ENCODE measurements around the gene EIF3B. TPM values are rescaled to one million over a fixed set of nuclear protein-coding genes. Genes with fewer than 3 reads are reported as not detected.
"Not testable (repeated sequence)": the region's sequence is repeated elsewhere in the genome, so short reads cannot be mapped to it uniquely, and the experiment has no call there.

Gene EIF3B
- total RNA-seq, 1 experiment from 2014 or later = 306 TPM

- CTCF ChIA-PET = interaction anchor here (1.4 kb wide), 1 partner anchor 11 kb away, joined by 3 read pairs; no protein-coding TSS in a partner anchor
- peaks cover 30% of the 10 kb centered on the region for H3K36me3 Mint-ChIP-seq (ENCODE audit: insufficient read depth, unreplicated experiment)
- POLR2A ChIA-PET = no interaction called here
- H3K4me1 Mint-ChIP-seq (ENCODE audit: low read depth, unreplicated experiment) = peaks cover 8% of the 10 kb centered on the region
- no peak overlapping the region for H3K4me3 Mint-ChIP-seq (ENCODE audit: unreplicated experiment)
- H3K9me3 Mint-ChIP-seq (ENCODE audit: unreplicated experiment) = no peaks in the 10 kb centered on the region
- intact Hi-C loops (cut with micrococcal nuclease; ENCODE audit: unreplicated experiment) = no loop called here
- H3K27ac Mint-ChIP-seq (ENCODE audit: unreplicated experiment) = no peak overlapping the region
- Histone ChIP-seq H3K4me3 (ENCODE audit: low read depth, low read length) (no peak overlapping the region), H3K9me3 (no peaks in the 10 kb centered on the region), H3K27me3 (replicated peaks; ENCODE audit: control insufficient read depth, insufficient read depth, low read length) (no peaks in the 10 kb centered on the region), H3K36me3 (ENCODE audit: control insufficient read depth, insufficient read depth, low read length) (no peaks in the 10 kb centered on the region), H3K4me1 (peaks cover 5% of the 10 kb centered on the region; the same call in 1 of the 2 replicates)
- H3K27me3 Mint-ChIP-seq (ENCODE audit: insufficient read depth, unreplicated experiment) = no peaks in the 10 kb centered on the region
- BruUV-seq (replicated peaks) = no TSS peak
- DNase-seq = no peak
- TF ChIP-seq CTCF (IDR thresholded peaks at IDR 0.05; ENCODE audit: insufficient read depth in 1 of 2, low read depth in 1 of 2, low read length in 1 of 2, severe bottlenecking in 1 of 2, unreplicated experiment in 1 of 2) = no peak
Measured at GRCh38 chr7:2336626-2337299, 17.9 kb upstream of the EIF3B start.

GRCh38 chr7:2347351-2348063 is 7.1 kb upstream of the EIF3B start:
- H3K9me3 Mint-ChIP-seq (ENCODE audit: unreplicated experiment); BruUV-seq (replicated peaks); H3K4me3 Mint-ChIP-seq (ENCODE audit: unreplicated experiment); DNase-seq; H3K27ac Mint-ChIP-seq (ENCODE audit: unreplicated experiment); H3K36me3 ChIP-seq (ENCODE audit: control insufficient read depth, insufficient read depth, low read length); H3K4me3 ChIP-seq (ENCODE audit: low read depth, low read length); H3K4me1 Mint-ChIP-seq (ENCODE audit: low read depth, unreplicated experiment); POLR2A ChIA-PET; H3K4me1 ChIP-seq; H3K9me3 ChIP-seq; H3K27me3 Mint-ChIP-seq (ENCODE audit: insufficient read depth, unreplicated experiment); H3K27me3 ChIP-seq (replicated peaks; ENCODE audit: control insufficient read depth, insufficient read depth, low read length): not testable (repeated sequence)
- H3K36me3 Mint-ChIP-seq (ENCODE audit: insufficient read depth, unreplicated experiment) = peaks cover 29% of the 10 kb centered on the region
- intact Hi-C loops (cut with micrococcal nuclease; ENCODE audit: unreplicated experiment) = loop anchor here (1.0 kb wide), 1 partner anchor 100 kb away; no protein-coding TSS in a partner anchor
- CTCF ChIA-PET = interaction anchor here (0.8 to 1.4 kb wide), 6 partner anchors 11 to 187 kb away, joined by 3 to 7 read pairs (median 4); partner anchors contain the start of genes MRM2 and NUDT1

- H3K9me3 Mint-ChIP-seq (ENCODE audit: unreplicated experiment) = no peaks in the 10 kb centered on the region
- TF ChIP-seq CTCF (IDR thresholded peaks at IDR 0.05; ENCODE audit: insufficient read depth in 1 of 2, low read depth in 1 of 2, low read length in 1 of 2, severe bottlenecking in 1 of 2, unreplicated experiment in 1 of 2) = no peak
- ChIA-PET CTCF (no interaction called here), POLR2A (no interaction called here)
- H3K9me3 ChIP-seq = no peaks in the 10 kb centered on the region
- no peaks in the 10 kb centered on the region for H3K36me3 ChIP-seq (ENCODE audit: control insufficient read depth, insufficient read depth, low read length)
- BruUV-seq (replicated peaks) = no TSS peak
- intact Hi-C loops (cut with micrococcal nuclease; ENCODE audit: unreplicated experiment) = loop anchor here (5.0 kb wide), 1 partner anchor 38 kb away; the partner anchor contains the start of gene SNX8
- H3K4me3 ChIP-seq (ENCODE audit: low read depth, low read length) = no peak overlapping the region
- no peaks in the 10 kb centered on the region for H3K27me3 Mint-ChIP-seq (ENCODE audit: insufficient read depth, unreplicated experiment)
- H3K4me1 ChIP-seq = no peaks in the 10 kb centered on the region
- no peak overlapping the region for H3K4me3 Mint-ChIP-seq (ENCODE audit: unreplicated experiment)
- peaks cover 45% of the 10 kb centered on the region for H3K36me3 Mint-ChIP-seq (ENCODE audit: insufficient read depth, unreplicated experiment)
- no peak overlapping the region for H3K27ac Mint-ChIP-seq (ENCODE audit: unreplicated experiment)
- H3K27me3 ChIP-seq (replicated peaks; ENCODE audit: control insufficient read depth, insufficient read depth, low read length) = no peaks in the 10 kb centered on the region
- no peaks in the 10 kb centered on the region for H3K4me1 Mint-ChIP-seq (ENCODE audit: low read depth, unreplicated experiment)
- DNase-seq = no peak
Measured at GRCh38 chr7:2350055-2350454, 4.6 kb upstream of the EIF3B start.

Measured in Caco-2 (cell line).